T-helper 9 cell (primary cell): ENCODE results near the gene GSTA5.
"Not testable (repeated sequence)": the region's sequence is repeated elsewhere in the genome, so short reads cannot be mapped to it uniquely, and the experiment has no call there.

ENCODE experiments used
- DNase-seq: peaks from one replicate; pipeline ENCODE4 v3.0.0-alpha.2; 2020
- total RNA-seq, 2 donors: gene quantifications; one replicate each; lab custom pipeline; 2026; lab: John Stamatoyannopoulos, UW

The GSTA5 gene
- total RNA-seq = 0 reads per million in 2 donors

DNA sequence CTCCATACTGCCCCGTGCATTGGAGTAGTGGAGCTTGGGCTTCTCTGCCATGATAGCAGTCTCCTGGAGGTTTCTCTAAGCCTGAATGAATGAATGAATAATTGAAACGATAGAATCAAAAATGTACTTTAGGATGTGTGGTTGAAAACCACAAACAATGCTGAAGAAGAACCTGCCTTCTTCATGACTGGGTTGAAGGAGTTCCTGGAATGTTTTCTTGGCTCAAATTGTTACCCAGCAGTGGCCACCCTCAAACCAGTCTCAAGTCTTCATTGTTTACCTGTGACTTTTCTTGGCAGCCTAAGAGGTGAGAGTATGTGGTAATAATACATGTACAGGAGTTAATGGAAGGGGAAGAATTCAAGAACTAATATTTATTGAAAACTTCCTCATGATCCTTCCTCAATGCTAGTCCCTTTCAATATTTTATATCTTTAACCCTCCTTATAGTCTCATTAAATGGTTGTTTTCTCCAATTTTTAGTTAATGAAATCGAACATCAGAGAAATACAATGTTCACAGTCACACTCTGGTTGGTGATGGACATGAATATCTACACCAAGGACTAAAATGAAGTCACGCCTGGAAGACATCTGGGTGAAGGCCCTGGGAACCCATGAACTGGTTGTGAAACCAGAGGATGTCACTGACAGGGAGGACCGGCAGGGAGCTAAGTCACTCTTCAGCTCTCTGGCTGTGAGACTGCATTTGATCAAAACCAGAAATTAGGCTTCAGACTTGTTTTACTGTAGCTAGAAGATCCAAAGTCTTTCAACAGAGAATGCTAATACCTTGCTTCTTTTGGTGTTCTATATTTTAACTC, at the start of gene GSTA5:
TSS of gene GSTA5 (minus strand) at position 51 of the 823 bp plus-strand sequence.
- DNase-seq = no peak

DNA sequence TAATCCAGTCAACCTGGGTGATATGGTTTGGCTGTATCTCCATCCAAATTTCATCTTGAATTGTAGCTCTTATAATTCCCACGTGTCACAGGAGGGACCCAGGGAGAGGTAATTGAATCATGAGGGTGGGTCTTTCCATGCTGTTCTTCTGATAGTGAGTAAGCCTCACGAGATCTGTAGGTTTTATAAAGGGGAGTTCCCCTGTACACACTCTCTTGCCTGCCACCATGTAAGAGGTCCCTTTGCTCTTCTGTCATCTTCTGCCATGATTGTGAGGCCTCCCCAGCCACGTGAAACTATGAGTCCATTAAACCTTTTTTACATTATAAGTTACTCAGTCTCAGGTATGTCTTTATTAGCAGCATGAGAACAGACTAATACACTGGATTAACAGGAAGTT, 49.4 kb upstream of the GSTA5 start:
- DNase-seq = no peak

GRCh38 chr6:52887910-52888524, 47.4 kb upstream of the GSTA5 start:
- DNase-seq = no peak

DNA sequence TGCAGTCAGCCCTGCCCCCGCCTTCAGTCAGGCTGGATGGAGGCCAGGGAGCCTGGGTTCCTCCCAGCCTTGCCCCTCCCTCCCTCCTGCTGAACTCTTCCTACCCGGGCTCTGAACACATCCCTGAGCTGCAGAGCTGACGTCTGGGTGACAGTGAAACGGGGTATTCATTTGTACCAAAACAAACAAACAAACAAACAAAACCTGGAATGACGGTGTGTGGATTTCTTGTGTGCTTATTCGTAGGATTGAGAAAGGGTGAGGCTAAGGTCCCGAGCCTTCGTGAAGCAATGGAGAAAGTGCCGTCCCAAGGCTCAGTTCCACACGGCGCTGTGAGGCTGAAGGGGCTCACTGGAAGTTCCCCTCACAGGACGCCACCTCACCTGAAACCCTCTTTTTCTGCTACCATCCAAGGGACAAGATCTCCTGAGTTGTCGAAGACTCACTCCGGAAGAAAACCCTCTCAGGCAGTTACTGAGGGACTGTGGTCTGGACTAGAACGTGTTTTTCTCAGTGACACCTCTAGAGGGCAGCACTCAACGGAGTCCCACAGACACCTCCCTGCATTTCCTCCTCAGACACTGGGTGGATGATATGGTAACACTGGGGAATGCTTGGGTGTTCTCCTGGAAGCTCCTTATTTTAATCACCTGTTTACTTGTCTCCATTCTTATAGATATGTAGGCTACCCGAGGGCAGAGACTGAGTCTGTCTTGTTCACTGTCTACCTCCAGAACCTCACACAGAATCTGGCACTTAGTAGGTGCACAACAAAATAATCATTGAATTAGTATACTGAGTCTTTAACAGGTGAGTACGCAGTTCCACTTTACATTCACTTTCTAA, 41.6 kb upstream of the GSTA5 start:
- peak; percentile 34 for DNase-seq

DNA sequence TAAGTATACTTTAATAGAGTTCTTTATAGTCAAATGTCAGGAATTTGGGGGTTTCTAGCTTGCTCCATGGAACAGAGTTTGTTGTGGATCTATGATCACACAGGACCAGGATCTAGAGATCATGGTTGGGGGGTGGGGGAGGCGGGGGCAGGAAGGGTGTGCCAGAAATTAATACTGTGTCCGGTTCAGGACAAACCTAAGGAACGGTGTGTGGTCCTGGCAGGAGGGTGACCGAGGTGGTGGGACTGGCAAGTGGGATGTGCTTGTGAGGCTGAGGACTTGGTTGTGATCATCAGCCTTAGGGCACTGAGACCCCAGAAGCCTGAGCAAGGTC, 41.0 kb upstream of the GSTA5 start:
- DNase-seq = no peak

DNA sequence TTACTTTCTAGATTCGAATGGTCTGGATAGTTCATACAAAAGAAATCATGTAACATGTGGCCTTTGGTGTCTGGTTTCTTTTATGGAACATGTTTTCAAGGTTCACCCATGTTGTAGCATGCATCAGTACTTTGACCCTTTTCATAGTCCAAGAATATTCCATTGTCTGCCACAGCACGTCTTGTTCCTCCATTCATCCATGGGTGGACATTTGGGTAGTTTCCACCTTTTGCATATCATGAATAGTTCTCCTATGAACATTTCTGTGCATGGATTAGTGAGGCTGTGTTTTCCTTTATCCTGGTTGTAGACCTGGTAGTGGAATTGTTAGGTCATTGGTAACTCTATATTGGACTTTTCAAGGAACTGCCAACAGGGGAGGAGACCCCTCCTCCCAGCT, 37.2 kb upstream of the GSTA5 start:
- no peak for DNase-seq

DNA sequence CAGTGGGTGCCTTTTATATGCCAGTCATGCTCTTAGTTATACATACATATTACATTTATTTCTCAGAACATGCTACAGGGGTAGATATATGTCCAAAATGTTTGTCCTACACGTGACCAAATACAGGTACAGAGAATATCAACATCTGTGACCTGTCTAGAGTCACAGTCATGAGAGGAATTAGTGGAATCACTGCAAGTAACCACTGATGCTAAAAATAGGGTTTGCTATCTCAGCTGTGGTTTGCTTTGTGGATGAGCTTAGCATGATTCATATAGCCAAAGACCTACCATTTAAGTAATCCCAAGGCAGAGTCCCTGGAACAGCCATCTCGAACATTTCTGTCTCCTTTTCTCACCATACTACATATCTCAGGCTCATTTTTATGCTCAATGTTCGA, 36.6 kb upstream of the GSTA5 start:
- DNase-seq = no peak

DNA sequence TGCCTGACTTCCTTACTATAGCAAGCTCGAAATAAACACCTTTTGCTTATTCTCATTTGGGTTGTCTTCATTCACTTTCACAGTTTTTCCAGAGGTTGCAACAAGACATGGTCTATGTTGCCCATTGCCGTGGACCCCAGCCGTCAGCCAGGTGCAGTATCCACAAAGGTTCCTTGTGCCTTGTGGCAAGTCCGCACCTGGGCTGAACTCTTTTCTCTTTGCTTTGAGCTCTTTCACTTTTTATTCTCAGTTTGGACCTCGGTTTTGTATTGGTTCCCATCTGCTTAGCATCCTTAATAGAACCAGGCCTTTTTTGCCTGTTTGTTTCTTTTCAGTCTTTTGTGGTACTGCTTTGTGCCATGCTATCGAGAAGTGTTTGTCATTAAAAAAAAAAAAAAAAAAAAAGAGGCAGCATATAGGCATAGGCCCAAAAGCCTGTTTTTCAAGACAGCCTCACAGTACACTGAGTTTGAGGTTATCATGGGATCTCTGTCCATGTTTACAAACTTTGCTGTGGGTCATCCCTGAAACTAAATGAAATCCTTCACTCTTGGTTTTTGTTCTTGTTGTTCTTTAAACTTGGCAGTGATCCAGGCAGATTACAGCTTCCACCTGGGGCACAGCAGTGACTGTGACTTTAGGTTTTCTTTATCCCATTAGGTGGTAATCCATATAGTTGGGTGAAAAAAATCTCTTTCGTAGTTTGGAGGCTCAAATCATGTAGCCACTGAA, 35.6 kb upstream of the GSTA5 start:
- no peak for DNase-seq

DNA sequence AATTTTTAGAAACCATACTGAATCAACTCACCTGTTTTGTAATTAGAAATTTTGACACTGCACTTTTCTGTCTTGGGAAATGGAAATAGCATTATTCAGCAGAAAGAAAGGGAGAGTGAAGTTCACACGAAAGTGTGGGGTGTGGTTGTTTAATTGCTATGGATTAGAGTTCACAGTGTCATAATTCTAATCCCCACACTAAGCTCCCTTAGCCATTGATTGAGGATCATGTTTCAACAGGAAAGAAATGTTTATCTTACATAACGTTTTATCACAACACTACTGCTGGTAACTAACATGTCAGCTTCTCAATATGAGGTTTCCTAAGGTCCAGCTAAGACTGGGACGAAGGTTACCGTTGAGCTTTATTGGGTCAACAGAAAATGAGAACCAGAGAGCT, 31.4 kb upstream of the GSTA5 start:
- DNase-seq = no peak

GRCh38 chr6:52871621-52872020, 31.0 kb upstream of the GSTA5 start:
- no peak for DNase-seq

GRCh38 chr6:52870335-52871091, 29.9 kb upstream of the GSTA5 start:
- DNase-seq = not testable (repeated sequence)

GRCh38 chr6:52868899-52869298, 28.3 kb upstream of the GSTA5 start:
- not testable (repeated sequence) for DNase-seq

- DNase-seq = no peak
Measured at GRCh38 chr6:52868240-52868639, 27.6 kb upstream of the GSTA5 start.

GRCh38 chr6:52861151-52861550, 20.5 kb upstream of the GSTA5 start:
- DNase-seq = not testable (repeated sequence)

DNA sequence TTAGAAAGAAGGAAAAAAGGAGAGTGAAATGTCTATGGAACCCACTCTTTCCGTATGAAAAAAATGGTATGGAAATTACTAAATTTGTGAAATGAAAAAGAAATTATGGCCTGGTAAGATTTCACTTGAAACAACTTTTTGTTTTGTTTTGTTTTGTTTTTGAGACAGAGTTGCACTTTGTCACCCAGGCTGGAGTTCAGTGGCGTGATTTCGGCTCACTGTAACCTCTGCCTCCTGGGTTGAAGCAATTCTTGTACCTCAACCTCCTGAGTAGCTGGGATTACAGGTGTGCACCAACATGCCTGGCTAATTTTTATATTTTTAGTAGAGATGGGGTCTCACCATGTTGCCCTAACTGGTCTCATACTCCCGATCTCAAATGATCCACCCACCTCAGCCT, 17.8 kb upstream of the GSTA5 start:
- DNase-seq = no peak

- DNase-seq = not testable (repeated sequence)
Measured at GRCh38 chr6:52856137-52856536, 15.5 kb upstream of the GSTA5 start.

GRCh38 chr6:52849137-52849536, 8.5 kb upstream of the GSTA5 start:
- DNase-seq = no peak

GRCh38 chr6:52846002-52846401, 5.4 kb upstream of the GSTA5 start:
- DNase-seq = no peak

GRCh38 chr6:52843605-52844004, 3.0 kb upstream of the GSTA5 start:
- no peak for DNase-seq

GRCh38 chr6:52839124-52840055, 1.2 kb downstream of the GSTA5 start:
- peak; percentile 28 for DNase-seq

DNA sequence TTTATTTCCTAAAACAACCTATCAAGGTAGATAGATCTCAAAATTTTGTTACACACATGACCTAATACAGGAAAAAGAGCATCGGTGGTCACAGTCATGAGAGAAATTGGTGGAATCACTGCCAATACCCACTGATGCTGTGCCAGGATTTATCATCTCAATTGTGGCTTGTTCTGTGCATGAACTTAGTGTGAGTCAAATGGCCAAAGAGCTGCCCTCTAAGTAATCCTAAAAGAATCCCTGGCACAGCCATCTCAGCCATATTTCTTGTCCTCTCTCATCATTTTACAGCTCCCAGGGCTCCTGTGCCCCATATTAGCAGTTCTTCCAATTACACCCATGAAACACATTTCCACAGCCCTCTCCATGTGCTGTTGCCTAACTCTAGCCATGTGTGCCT, 6.1 kb downstream of the GSTA5 start:
- no peak for DNase-seq
